ENCODE data around the gene USP49.

DNA sequence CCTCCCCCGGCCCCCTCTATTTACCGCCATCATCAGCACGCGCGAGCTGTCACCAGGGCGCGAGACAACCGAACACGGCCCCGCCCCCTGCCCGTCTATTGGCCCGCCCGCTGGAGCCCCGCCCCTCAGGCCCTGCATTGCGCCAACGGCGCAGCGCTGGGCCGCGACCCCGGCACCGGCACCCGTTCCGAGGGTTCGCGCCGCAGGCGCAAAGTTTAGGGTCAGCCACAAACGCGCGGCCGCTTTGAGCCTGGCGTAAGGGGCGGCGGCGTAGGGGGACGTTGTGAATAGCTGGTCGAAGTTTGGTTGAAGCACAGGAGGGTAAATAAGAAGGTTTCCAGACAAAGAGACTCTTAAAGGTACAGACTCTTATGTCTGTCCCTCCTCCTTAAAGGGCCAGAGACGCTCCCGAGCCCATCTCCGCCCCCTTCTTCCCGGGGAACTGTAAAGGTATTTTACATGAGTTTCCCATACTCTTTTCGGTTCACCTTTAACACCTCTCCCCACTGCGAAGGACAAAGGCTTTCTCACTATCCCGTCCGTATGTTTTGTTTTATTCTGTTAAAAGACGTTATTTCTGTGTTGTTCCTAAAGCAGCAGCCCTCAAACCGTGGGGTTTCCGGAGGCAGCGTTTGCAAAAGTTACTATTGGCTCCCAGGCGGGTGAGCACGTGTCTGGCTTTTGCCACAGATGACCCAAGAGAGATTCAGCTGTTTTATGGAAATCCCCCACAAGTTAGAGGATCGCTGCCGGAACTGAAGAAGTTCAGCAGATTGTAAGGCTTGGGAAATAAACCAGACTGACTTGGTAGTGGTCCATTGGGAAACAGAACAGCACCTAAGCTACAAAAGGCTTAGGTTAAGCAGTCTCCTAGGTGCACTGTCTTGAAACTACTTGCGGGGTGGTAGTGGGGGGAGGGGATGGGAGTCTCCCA is at the start of gene USP49:
- TF ChIP-seq, protein P1, sequence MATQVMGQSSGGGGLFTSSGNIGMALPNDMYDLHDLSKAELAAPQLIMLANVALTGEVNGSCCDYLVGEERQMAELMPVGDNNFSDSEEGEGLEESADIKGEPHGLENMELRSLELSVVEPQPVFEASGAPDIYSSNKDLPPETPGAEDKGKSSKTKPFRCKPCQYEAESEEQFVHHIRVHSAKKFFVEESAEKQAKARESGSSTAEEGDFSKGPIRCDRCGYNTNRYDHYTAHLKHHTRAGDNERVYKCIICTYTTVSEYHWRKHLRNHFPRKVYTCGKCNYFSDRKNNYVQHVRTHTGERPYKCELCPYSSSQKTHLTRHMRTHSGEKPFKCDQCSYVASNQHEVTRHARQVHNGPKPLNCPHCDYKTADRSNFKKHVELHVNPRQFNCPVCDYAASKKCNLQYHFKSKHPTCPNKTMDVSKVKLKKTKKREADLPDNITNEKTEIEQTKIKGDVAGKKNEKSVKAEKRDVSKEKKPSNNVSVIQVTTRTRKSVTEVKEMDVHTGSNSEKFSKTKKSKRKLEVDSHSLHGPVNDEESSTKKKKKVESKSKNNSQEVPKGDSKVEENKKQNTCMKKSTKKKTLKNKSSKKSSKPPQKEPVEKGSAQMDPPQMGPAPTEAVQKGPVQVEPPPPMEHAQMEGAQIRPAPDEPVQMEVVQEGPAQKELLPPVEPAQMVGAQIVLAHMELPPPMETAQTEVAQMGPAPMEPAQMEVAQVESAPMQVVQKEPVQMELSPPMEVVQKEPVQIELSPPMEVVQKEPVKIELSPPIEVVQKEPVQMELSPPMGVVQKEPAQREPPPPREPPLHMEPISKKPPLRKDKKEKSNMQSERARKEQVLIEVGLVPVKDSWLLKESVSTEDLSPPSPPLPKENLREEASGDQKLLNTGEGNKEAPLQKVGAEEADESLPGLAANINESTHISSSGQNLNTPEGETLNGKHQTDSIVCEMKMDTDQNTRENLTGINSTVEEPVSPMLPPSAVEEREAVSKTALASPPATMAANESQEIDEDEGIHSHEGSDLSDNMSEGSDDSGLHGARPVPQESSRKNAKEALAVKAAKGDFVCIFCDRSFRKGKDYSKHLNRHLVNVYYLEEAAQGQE (IDR thresholded peaks at IDR 0.05; ENCODE audit: low read depth, low read length), result no peak
- TF ChIP-seq, protein P2, sequence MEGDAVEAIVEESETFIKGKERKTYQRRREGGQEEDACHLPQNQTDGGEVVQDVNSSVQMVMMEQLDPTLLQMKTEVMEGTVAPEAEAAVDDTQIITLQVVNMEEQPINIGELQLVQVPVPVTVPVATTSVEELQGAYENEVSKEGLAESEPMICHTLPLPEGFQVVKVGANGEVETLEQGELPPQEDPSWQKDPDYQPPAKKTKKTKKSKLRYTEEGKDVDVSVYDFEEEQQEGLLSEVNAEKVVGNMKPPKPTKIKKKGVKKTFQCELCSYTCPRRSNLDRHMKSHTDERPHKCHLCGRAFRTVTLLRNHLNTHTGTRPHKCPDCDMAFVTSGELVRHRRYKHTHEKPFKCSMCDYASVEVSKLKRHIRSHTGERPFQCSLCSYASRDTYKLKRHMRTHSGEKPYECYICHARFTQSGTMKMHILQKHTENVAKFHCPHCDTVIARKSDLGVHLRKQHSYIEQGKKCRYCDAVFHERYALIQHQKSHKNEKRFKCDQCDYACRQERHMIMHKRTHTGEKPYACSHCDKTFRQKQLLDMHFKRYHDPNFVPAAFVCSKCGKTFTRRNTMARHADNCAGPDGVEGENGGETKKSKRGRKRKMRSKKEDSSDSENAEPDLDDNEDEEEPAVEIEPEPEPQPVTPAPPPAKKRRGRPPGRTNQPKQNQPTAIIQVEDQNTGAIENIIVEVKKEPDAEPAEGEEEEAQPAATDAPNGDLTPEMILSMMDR (IDR thresholded peaks at IDR 0.05), result no peak
- peak; percentile 40; the same call in 1 of the 2 replicates for TF ChIP-seq POLR2AphosphoS5 (IDR thresholded peaks at IDR 0.05; ENCODE audit: low read depth, low read length)
- no peak for TF ChIP-seq EZH2phosphoT487 (IDR thresholded peaks at IDR 0.05; ENCODE audit: borderline replicate concordance, low read depth)
- no peak for TF ChIP-seq EP300 (IDR thresholded peaks at IDR 0.05; ENCODE audit: borderline replicate concordance in 1 of 2, low read depth in 1 of 2, low read length in 1 of 2)
- TF ChIP-seq FOXM1 (IDR thresholded peaks at IDR 0.05; ENCODE audit: low read depth), result no peak
- TF ChIP-seq, protein P3, sequence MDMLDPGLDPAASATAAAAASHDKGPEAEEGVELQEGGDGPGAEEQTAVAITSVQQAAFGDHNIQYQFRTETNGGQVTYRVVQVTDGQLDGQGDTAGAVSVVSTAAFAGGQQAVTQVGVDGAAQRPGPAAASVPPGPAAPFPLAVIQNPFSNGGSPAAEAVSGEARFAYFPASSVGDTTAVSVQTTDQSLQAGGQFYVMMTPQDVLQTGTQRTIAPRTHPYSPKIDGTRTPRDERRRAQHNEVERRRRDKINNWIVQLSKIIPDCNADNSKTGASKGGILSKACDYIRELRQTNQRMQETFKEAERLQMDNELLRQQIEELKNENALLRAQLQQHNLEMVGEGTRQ (IDR thresholded peaks at IDR 0.05; ENCODE audit: borderline replicate concordance, low read depth, low read length), result 0 out of 2 replicates have a peak, but pooled peaks have one; percentile 18
- TF ChIP-seq TAF1 (IDR thresholded peaks at IDR 0.05; ENCODE audit: borderline replicate concordance, low read depth, low read length), result peak; percentile 34; the same call in 1 of the 2 replicates
- TF ChIP-seq CHD2 (IDR thresholded peaks at IDR 0.05; ENCODE audit: low read length, partially characterized antibody), result peak; percentile 29
- peak; percentile 58; the same call in 1 of the 2 replicates for TF ChIP-seq SIN3A (IDR thresholded peaks at IDR 0.05; ENCODE audit: borderline replicate concordance, low read depth, low read length)
